HEK293 (cell line): ENCODE measurements around the gene RNF145.

Source experiments
- ELK4 ChIP-seq: IDR thresholded peaks from 2 replicates; pipeline ENCODE4 v1.6.1; 2011; ENCODE audit warnings: mild to moderate bottlenecking, low read depth, low read length, borderline replicate concordance
- ZBTB7A ChIP-seq: fragments of 450-650 bp; formaldehyde crosslinking; IDR thresholded peaks from 2 replicates; pipeline ENCODE4 v1.5.1; 2016; ENCODE audit warnings: low read depth, missing biosample characterization, missing genetic modification characterization
- ZNF121 ChIP-seq: fragments of 450-650 bp; formaldehyde crosslinking; IDR thresholded peaks from 2 replicates; pipeline ENCODE4 v1.5.1; 2016; ENCODE audit warnings: missing biosample characterization, missing genetic modification characterization
- ZNF221 ChIP-seq: fragments of 450-650 bp; formaldehyde crosslinking; IDR thresholded peaks from 2 replicates; pipeline ENCODE4 v1.5.1; 2017; ENCODE audit warnings: missing biosample characterization, missing genetic modification characterization, borderline replicate concordance
- ZNF26 ChIP-seq: fragments of 450-650 bp; formaldehyde crosslinking; IDR thresholded peaks from 2 replicates; pipeline ENCODE4 v1.5.1; 2016; ENCODE audit warnings: missing biosample characterization, missing genetic modification characterization
- ZNF280C ChIP-seq: fragments of 450-650 bp; formaldehyde crosslinking; IDR thresholded peaks from 2 replicates; pipeline ENCODE4 v1.5.1; 2016; ENCODE audit warnings: missing biosample characterization, missing genetic modification characterization
- ZNF426 ChIP-seq: fragments of 450-650 bp; formaldehyde crosslinking; IDR thresholded peaks from 2 replicates; pipeline ENCODE4 v1.5.1; 2017; ENCODE audit warnings: missing biosample characterization, missing genetic modification characterization, mild to moderate bottlenecking, inconsistent platforms, moderate library complexity
- ZNF513 ChIP-seq: fragments of 450-650 bp; IDR thresholded peaks from 2 replicates; pipeline ENCODE4 v1.5.1; 2018; ENCODE audit warnings: missing biosample characterization, missing genetic modification characterization
- ZNF654 ChIP-seq: fragments of 450-650 bp; formaldehyde crosslinking; IDR thresholded peaks from 2 replicates; pipeline ENCODE4 v1.5.1; 2016; ENCODE audit warnings: low read depth, missing biosample characterization, missing genetic modification characterization
- ZNF776 ChIP-seq: fragments of 450-650 bp; formaldehyde crosslinking; IDR thresholded peaks from 2 replicates; pipeline ENCODE4 v1.5.0; 2017; ENCODE audit warnings: missing biosample characterization, missing genetic modification characterization, borderline replicate concordance
- ZNF843 ChIP-seq: fragments of 450-650 bp; formaldehyde crosslinking; IDR thresholded peaks from 2 replicates; pipeline ENCODE4 v1.5.1; 2016; ENCODE audit warnings: missing biosample characterization, missing genetic modification characterization
- TF ChIP-seq, protein P1 (sequence below): fragments of 450-650 bp; formaldehyde crosslinking; conservative IDR thresholded peaks from 2 replicates; pipeline ENCODE4 v1.5.1; 2016; ENCODE audit warnings: low read depth, missing biosample characterization, missing genetic modification characterization
- TF ChIP-seq, protein P2 (sequence below): fragments of 450-650 bp; formaldehyde crosslinking; IDR thresholded peaks from 2 replicates; pipeline ENCODE4 v1.5.1; 2016; ENCODE audit warnings: missing biosample characterization, missing genetic modification characterization
- TF ChIP-seq, protein P3 (sequence below): fragments of 450-650 bp; formaldehyde crosslinking; IDR thresholded peaks from 2 replicates; pipeline ENCODE4 v1.5.1; 2016; ENCODE audit warnings: missing biosample characterization, missing genetic modification characterization
- TF ChIP-seq, protein P4 (sequence below): fragments of 450-650 bp; formaldehyde crosslinking; IDR thresholded peaks from 2 replicates; pipeline ENCODE4 v1.5.1; 2017; ENCODE audit warnings: missing biosample characterization, missing genetic modification characterization
- TF ChIP-seq, protein P5 (sequence below): fragments of 450-650 bp; formaldehyde crosslinking; IDR thresholded peaks from 2 replicates; pipeline ENCODE4 v1.5.1; 2016; ENCODE audit warnings: missing biosample characterization, missing genetic modification characterization, borderline replicate concordance

Gene RNF145

DNA sequence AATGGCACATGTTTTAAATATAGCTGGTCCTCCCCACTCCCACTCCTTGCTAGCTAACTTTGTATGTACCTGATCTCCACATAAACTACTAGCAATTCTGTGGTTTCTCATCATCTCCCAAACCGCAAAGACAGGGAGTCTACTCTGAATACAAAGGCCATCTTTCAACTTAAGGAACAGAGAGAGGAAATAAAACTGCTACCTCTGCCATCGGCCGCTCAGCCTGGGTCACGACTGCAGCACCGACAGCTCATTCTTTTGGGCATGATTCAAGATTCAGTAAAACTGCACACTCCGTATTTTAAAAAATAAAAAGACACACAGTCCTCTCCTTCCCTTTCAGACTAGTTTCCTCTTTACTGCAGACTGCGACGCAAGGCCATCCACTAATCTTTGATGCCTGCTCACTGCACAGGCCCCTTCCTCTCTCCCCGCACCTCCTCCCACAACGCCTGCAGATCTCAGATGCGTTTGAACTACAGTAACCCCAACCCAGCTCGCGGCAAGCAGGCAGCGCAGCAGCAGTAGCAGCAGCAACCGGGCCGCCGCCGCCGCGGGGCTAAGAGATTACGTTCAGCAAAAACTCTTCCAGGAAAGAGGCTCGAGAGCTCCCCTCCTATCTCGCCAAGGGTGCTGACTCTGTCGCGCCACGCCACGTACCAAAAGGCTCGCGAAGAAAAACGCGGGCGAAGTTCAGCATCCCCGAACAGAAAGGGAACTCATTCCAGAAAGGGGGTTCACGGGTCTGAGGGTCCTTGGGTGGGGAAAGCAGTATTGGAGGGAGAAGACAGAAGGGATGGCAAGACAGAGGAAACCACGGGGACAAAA is 1.5 kb downstream of the RNF145 start (continued):
- TF ChIP-seq, protein P1, sequence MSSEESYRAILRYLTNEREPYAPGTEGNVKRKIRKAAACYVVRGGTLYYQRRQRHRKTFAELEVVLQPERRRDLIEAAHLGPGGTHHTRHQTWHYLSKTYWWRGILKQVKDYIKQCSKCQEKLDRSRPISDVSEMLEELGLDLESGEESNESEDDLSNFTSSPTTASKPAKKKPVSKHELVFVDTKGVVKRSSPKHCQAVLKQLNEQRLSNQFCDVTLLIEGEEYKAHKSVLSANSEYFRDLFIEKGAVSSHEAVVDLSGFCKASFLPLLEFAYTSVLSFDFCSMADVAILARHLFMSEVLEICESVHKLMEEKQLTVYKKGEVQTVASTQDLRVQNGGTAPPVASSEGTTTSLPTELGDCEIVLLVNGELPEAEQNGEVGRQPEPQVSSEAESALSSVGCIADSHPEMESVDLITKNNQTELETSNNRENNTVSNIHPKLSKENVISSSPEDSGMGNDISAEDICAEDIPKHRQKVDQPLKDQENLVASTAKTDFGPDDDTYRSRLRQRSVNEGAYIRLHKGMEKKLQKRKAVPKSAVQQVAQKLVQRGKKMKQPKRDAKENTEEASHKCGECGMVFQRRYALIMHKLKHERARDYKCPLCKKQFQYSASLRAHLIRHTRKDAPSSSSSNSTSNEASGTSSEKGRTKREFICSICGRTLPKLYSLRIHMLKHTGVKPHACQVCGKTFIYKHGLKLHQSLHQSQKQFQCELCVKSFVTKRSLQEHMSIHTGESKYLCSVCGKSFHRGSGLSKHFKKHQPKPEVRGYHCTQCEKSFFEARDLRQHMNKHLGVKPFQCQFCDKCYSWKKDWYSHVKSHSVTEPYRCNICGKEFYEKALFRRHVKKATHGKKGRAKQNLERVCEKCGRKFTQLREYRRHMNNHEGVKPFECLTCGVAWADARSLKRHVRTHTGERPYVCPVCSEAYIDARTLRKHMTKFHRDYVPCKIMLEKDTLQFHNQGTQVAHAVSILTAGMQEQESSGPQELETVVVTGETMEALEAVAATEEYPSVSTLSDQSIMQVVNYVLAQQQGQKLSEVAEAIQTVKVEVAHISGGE: no peak
- TF ChIP-seq ZNF221 (tag by site-specific recombination) (no peak), ZNF426 (no peak), ZNF121 (tag by site-specific recombination) (no peak), ZBTB7A (tag by site-specific recombination) (no peak; the same call in 1 of the 2 replicates), ZNF654 (tag by site-specific recombination) (no peak), ZNF776 (tag by site-specific recombination) (no peak), ZNF280C (no peak), ZNF513 (tag by site-specific recombination) (no peak), ZNF843 (no peak), ELK4 (no peak), ZNF26 (tag by site-specific recombination) (no peak)
- TF ChIP-seq, protein P2, sequence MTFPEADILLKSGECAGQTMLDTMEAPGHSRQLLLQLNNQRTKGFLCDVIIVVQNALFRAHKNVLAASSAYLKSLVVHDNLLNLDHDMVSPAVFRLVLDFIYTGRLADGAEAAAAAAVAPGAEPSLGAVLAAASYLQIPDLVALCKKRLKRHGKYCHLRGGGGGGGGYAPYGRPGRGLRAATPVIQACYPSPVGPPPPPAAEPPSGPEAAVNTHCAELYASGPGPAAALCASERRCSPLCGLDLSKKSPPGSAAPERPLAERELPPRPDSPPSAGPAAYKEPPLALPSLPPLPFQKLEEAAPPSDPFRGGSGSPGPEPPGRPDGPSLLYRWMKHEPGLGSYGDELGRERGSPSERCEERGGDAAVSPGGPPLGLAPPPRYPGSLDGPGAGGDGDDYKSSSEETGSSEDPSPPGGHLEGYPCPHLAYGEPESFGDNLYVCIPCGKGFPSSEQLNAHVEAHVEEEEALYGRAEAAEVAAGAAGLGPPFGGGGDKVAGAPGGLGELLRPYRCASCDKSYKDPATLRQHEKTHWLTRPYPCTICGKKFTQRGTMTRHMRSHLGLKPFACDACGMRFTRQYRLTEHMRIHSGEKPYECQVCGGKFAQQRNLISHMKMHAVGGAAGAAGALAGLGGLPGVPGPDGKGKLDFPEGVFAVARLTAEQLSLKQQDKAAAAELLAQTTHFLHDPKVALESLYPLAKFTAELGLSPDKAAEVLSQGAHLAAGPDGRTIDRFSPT (tag by site-specific recombination): no peak
- TF ChIP-seq, protein P3, sequence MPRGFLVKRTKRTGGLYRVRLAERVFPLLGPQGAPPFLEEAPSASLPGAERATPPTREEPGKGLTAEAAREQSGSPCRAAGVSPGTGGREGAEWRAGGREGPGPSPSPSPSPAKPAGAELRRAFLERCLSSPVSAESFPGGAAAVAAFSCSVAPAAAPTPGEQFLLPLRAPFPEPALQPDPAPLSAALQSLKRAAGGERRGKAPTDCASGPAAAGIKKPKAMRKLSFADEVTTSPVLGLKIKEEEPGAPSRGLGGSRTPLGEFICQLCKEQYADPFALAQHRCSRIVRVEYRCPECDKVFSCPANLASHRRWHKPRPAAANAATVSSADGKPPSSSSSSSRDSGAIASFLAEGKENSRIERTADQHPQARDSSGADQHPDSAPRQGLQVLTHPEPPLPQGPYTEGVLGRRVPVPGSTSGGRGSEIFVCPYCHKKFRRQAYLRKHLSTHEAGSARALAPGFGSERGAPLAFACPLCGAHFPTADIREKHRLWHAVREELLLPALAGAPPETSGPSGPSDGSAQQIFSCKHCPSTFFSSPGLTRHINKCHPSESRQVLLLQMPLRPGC (tag by site-specific recombination): 0 out of 2 replicates have a peak, but pooled peaks have one; percentile 20
- TF ChIP-seq, protein P4, sequence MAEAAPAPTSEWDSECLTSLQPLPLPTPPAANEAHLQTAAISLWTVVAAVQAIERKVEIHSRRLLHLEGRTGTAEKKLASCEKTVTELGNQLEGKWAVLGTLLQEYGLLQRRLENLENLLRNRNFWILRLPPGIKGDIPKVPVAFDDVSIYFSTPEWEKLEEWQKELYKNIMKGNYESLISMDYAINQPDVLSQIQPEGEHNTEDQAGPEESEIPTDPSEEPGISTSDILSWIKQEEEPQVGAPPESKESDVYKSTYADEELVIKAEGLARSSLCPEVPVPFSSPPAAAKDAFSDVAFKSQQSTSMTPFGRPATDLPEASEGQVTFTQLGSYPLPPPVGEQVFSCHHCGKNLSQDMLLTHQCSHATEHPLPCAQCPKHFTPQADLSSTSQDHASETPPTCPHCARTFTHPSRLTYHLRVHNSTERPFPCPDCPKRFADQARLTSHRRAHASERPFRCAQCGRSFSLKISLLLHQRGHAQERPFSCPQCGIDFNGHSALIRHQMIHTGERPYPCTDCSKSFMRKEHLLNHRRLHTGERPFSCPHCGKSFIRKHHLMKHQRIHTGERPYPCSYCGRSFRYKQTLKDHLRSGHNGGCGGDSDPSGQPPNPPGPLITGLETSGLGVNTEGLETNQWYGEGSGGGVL (tag by site-specific recombination): no peak
- TF ChIP-seq, protein P5, sequence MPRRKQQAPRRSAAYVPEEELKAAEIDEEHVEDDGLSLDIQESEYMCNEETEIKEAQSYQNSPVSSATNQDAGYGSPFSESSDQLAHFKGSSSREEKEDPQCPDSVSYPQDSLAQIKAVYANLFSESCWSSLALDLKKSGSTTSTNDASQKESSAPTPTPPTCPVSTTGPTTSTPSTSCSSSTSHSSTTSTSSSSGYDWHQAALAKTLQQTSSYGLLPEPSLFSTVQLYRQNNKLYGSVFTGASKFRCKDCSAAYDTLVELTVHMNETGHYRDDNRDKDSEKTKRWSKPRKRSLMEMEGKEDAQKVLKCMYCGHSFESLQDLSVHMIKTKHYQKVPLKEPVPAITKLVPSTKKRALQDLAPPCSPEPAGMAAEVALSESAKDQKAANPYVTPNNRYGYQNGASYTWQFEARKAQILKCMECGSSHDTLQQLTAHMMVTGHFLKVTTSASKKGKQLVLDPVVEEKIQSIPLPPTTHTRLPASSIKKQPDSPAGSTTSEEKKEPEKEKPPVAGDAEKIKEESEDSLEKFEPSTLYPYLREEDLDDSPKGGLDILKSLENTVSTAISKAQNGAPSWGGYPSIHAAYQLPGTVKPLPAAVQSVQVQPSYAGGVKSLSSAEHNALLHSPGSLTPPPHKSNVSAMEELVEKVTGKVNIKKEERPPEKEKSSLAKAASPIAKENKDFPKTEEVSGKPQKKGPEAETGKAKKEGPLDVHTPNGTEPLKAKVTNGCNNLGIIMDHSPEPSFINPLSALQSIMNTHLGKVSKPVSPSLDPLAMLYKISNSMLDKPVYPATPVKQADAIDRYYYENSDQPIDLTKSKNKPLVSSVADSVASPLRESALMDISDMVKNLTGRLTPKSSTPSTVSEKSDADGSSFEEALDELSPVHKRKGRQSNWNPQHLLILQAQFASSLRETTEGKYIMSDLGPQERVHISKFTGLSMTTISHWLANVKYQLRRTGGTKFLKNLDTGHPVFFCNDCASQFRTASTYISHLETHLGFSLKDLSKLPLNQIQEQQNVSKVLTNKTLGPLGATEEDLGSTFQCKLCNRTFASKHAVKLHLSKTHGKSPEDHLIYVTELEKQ: no peak; the same call in 1 of the 2 replicates
